Measurements from ENCODE around the gene SH3TC1.

SH3TC1 gene

GRCh38 chr4:8229331-8229975 lies 30.4 kb downstream of the SH3TC1 start:
- DNase-seq (ENCODE audit: low spot score), result no peak

DNA sequence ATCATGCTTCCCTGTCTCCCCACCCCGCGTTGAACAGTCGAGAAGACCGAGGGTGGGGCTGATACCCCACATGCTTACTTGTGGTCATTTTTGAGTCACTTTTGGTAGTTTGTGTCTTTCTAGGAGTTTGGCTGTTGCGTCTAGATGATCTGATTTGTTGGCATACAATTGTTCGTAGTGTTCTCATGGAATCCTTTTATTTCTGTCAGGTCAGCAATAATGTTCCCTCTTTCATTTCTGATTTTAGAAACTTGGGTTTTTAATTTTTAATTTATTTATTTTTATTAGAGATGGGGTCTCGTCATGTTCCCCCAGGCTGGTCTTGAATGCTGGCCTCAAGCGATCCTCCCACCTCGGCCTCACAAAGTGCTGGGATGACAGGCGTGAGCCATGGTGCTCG lies 30.9 kb downstream of the SH3TC1 start:
- no peak for DNase-seq (ENCODE audit: low spot score)

DNA sequence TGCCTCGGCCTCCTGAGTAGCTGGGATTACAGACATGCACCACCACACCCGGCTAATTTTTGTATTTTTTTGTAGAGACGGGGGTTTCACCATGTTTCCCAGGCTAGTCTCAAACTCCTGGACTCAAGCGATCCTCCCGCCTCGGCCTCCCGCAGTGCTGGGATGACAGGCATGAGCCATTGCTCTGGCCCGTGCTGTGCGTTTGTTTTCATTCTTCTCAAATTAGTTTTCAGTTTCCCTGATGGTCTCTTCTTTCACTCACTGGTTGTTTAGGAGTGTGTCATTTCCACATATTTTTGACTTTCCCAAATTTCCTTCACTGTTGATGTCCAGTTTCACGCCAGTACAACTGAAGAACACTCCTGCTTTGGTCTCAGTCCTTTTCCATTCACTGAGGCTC lies 31.8 kb downstream of the SH3TC1 start:
- DNase-seq (ENCODE audit: low spot score), result no peak

- no peak for DNase-seq (ENCODE audit: low spot score)
These were observed 32.5 kb downstream of the SH3TC1 start for GRCh38 chr4:8231551-8232049.

GRCh38 chr4:8232748-8233147 lies 33.7 kb downstream of the SH3TC1 start:
- no peak for DNase-seq (ENCODE audit: low spot score)

- no peak for DNase-seq (ENCODE audit: low spot score)
These were observed 34.8 kb downstream of the SH3TC1 start for GRCh38 chr4:8233672-8234484.

DNA sequence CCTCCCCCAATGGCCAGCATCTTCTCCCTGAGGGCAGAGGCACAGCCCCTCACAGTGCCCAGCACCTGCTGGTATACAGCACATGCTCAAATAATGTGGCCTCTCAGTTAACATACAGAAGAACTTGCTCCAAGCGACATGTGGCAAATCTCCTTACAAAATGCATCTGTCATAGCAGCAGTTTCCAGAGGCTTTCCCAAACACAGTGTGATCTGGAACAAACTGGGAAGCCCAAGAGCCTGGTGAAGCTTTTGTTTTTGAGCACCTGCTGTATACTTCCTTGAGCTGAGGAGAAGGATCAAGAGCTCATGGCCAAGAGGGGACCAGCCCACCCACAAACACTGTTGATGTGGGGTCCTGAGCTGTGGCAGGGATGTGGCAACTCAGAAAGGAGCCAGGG lies 35.6 kb downstream of the SH3TC1 start:
- no peak for DNase-seq (ENCODE audit: low spot score)

- DNase-seq (ENCODE audit: low spot score), result no peak
These were observed 36.1 kb downstream of the SH3TC1 start for GRCh38 chr4:8235224-8235623.

DNA sequence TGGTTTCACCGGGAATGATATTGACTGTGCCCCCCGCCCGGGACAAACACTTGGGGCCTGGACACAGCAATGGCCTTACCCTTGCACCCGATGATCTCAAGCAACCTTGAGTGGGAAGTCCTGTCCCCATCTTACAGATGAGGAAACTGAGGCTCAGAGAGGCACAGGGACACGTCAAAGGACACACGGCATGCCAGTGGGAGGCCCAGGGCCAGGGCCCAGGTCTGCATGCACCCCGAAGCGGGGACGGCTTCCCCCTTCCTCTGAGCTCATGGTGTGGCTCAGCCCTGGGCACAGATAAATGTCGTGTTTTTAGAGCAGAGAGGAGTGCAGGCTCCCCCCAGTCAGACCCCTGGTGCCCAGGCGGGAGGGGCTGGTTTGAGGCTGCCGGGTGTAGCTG lies 36.6 kb downstream of the SH3TC1 start:
- DNase-seq (ENCODE audit: low spot score), result no peak

DNA sequence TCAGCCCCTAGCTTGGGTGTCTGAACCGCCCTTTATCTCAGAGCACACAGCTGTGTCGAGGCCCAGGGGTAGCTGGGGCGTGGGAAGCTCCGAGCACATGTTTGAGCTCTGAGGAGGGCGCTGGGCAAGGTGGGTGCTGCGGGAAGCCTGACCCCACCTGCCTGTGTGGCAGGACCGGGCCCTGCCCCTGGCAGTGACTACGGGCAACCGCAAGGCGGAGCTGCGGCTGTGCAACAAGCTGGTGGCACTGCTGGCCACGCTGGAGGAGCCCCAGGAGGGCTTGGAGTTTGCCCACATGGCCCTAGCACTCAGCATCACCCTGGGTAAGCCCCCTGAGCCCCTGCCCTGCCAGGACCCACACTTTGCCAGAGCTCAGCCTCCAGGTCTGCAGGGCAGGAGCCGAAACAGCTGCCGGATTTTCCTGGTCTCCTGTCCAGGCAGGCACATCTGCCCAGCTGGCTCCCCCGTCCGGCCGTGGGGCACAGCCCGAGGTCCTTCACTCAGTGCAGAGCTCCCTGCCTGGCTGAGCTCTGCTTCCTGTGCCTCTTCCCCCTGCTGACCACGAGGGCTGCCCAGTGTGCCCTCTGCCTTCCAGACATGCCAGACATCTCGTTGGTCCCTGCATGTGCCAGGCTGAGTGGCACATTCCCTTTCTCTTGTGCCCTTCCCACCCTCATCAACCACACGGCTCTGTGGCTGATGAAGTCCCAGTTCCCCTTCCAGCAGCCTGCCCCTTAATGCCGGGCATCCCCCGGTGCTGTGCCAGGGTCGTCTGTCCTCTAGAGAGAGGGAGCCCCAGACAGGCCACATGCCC lies 37.2 kb downstream of the SH3TC1 start:
- no peak for DNase-seq (ENCODE audit: low spot score)

DNA sequence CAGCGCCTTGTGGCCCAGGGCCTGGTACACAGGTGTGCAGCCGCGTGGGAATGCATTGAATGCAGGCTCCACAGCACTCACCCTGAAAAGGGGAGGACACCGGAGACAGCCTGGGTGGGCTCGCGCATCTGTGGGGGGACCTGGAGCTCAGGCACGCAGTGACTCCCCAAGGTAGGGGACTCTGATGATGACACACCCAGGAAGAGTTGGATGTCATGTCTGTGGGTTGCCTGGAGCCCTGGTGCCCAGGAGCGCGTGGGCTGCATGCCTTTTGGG lies 37.8 kb downstream of the SH3TC1 start:
- DNase-seq (ENCODE audit: low spot score), result no peak

DNA sequence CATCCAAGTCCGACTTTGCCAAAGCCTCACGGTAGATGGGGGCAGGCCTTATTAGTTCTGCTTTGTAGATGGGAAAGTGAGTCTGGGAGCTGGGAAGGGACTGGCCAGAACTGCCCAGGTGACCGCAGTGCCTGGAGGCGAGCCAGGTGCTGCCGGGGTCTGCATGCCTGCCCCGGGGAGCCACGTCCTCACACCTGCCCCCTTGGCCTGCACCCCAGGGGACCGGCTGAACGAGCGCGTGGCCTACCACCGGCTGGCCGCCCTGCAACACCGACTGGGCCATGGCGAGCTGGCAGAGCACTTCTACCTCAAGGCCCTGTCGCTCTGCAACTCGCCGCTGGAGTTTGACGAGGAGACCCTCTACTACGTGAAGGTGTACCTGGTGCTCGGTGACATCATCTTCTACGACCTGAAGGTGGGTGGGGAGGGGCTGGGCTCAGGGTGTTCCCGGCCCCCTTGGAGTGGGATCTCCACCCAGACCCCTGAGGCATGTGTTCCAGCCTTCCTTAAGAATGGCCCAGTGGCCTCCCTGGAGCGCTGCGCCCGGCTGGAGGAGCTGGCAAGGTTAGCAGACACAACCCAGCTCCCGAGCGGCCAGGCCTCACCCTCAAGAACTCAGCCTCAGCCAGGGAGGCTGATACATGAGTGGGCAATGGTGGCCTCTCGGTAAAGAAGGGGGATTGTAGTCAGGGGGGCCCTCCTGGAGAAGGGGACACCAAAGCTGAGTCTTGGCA lies 38.3 kb downstream of the SH3TC1 start:
- DNase-seq (ENCODE audit: low spot score), result no peak

DNA sequence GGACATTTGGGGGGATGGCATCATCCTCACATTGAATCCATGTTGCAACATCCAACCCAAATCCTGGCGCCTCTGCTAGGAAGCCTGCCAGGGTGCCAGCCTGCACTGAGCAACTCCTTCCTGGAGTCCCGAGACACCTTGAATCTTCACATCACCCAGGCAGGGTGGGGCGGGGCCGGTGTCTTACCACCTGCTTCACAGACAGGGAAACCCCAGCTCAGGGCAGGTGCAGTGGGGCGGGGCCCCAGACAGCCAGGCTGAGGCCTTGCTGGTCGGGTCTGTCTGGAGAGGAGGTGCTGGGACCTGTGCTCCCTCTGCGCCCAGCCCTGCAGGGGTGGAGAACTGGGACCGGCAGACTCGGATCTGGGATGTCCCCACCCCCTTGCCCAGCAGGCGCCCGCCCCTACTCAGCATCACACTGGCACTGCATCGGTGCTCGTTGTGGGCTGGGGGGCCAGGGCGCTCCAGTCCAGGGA lies 39.0 kb downstream of the SH3TC1 start:
- no peak for DNase-seq (ENCODE audit: low spot score)

DNA sequence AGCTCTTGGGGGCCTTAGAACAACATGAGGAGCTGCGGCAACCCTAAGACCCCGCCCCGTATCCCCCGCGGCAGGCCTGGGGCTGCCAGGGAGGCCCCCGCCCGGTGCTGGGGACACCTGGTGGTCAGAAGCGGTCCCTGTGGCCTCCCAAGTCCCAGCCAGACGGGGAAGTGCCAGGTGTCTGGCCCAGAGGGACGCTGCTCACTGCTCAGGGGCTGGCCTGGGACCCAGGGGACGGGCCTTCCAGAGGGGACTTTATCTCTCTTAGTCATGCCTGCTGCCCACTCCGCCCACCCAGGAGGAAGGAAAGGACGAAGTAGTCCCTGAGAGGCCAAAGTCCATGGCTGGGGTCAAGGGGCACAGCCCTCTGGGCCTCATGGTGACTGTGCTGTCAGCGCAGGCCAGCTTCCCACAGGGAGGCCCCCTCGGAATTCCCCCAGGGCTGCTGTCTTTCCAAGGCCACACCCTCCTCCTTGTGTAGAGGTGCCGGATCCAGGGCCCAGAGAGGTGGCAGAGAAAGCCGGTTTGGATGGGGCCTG lies 39.5 kb downstream of the SH3TC1 start:
- no peak for DNase-seq (ENCODE audit: low spot score)

DNA sequence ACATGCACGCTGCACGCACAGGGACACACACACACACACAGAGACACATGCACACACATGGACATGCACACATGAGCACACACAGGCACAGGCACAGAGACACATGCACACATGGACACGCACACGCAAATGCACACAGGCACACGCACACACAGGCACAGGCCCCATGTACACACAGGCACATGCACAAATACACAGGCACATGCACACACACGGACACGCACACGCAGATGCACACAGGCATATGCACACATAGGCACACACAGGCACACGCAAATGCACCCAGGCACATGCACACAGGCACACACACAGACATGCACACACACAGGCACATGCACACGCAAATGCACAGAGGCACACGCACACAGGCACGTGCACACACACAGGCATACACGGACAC lies 40.1 kb downstream of the SH3TC1 start:
- no peak for DNase-seq (ENCODE audit: low spot score)

GRCh38 chr4:8239661-8240060 lies 40.6 kb downstream of the SH3TC1 start:
- DNase-seq (ENCODE audit: low spot score), result no peak

DNA sequence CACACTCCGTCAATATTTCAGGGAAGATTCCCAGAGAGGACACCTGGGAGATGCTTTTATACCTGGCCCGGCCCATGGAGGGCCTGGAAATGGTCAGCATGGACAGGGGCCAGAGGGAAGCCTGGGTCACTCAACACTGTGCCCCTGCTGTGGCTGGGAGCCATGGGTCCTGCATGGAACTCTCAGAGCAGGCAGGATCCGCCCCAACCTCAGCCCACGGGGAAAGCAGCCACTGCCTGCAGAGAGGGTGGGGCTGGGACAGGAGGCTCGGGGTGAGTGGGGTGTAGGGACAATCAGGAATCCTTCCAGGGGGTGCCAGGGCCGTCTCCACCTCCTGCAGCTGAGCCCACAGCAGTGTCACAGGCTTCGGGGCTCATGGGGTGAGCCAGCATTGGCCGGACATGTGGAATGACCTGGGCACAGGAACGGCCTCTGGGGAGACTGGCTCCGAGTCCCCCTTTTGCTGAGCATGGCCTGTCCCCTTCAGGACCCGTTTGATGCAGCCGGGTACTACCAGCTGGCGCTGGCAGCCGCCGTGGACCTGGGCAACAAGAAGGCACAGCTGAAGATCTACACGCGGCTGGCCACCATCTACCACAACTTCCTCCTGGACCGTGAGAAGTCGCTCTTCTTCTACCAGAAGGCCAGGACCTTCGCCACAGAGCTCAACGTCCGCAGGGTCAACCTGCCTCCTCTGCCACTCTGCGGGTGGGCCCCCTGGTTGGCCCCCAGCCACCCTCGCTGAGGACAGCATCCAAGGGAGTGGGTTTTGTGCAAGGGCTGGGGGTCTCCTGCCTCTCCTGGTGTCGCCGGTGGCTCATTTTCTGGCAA lies 41.3 kb downstream of the SH3TC1 start:
- DNase-seq (ENCODE audit: low spot score), result no peak

DNA sequence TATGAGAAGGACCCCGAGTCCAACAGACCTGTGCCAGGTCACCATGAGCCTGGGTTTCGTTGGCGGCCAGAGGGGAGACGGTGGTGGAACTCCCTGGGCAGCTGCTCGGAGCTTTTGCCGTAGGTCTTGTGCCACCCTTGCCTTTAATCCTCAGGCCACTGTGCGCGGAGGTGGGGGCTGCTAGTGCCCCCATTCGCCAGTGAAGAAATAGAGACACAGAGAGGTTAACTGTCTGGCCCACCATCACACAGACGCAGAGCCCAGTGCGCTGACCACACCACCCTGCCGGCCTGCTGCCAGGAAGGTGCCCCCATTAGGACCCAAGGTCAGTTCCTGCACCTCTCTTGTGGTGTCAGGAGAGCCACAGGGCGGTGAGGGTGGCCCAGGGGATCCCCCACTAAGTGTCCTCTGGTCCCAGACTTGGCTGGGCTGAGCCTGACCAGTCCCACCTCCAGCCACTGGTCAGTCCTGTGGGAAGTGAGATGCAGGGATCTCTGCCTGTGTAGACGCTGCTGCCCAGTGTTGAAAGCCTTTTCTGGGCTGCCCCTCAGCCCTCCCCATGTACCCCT lies 42.2 kb downstream of the SH3TC1 start:
- DNase-seq (ENCODE audit: low spot score), result no peak

DNA sequence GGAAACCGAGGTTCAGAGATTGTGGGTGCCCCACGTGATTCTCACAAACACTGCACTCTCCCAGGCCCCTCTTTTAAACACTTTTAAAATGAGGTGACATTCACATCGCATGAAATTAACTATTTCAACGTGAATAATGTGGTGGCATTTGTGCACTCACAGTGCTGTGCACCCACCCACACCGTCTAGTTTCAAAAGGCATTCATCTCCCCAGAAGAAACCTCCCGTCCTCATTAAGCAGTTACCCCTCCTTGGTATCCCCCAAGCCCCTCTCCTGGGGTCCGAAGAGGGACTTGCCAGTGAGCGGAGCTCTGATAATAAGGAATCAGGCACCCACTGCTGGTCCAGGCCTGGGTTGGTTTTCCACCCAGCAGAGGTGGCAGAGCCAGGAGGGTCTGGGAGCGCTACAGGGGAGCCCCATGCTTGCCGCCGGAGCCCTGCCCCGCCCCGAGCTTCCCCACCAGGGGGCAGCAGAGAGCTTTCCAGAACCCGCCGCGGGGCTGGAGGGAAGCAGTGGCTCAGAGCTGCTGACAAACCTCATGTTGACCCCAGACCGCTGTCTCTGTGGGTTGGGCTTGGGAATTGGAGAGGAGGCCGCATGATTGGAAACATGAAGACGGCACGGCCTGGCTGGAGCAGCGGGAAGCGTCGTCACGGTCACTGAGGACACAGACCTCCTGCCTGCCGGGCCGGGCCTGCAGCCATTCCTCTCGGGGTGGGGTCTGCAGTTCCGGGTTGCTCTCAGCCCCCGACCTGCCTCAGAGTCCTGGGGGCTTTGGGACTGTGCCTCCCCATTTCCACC lies 43.0 kb downstream of the SH3TC1 start:
- peak; percentile 96 for DNase-seq (ENCODE audit: low spot score)
